A549 (cell line): ENCODE measurements around the gene RRBP1. TPM values are rescaled to one million over a fixed set of nuclear protein-coding genes. Genes with fewer than 3 reads are reported as not detected.

ENCODE experiments used
- ATAC-seq, 2 experiments: fragments of 200-7000 bp in 1 of 2; fragments of >200 bp in 1 of 2; cut with Nextera tagmentation in 1 of 2; cut with Tn5 transposase in 1 of 2; 3 replicates each; pipeline versions ENCODE4 v1.8.0 to v1.9.1; 2018 to 2020; ENCODE audit warnings: mild to moderate bottlenecking in 1 of 2, moderate library complexity in 1 of 2
- CTCF ChIA-PET: fragments of 300-600 bp; sonication (Branson Sonifier 250); formaldehyde crosslinking; extraction: SDS; loops from one replicate; lab custom pipeline; 2021; ENCODE audit warnings: antibody characterized with exemption, inconsistent platforms; lab: Yijun Ruan, JAX
- POLR2A ChIA-PET: fragments of 350-600 bp; formaldehyde crosslinking; extraction: SDS; loops from one replicate; lab custom pipeline; 2021; ENCODE audit warnings: antibody characterized with exemption, inconsistent platforms; lab: Yijun Ruan, JAX
- DNase-seq, 2 experiments: peaks; one replicate each; pipeline versions ENCODE4 v3.0.0 to v3.0.0-alpha.2; 2011 to 2016; ENCODE audit warnings: low read depth in 1 of 2, low spot score in 1 of 2
- FAIRE-seq: peaks from 2 replicates; lab custom pipeline; 2011; peaks lifted over from hg19 to GRCh38; lab: Jason Lieb, UNC
- H3K27ac ChIP-seq, 2 experiments: fragments of >200 bp; sonication (Bioruptor Twin); formaldehyde crosslinking; 3 replicates each; pipeline ENCODE4 v1.5.1; 2016 to 2017
- H3K4me1 ChIP-seq: fragments of >200 bp; sonication (Bioruptor Twin); formaldehyde crosslinking; 3 replicates; pipeline ENCODE4 v1.6.1; 2016
- H3K4me2 ChIP-seq: fragments of >200 bp; sonication (Bioruptor Twin); formaldehyde crosslinking; 3 replicates; pipeline ENCODE4 v1.6.1; 2016
- H3K4me3 ChIP-seq: fragments of >200 bp; sonication (Bioruptor Twin); formaldehyde crosslinking; 3 replicates; pipeline ENCODE4 v1.5.1; 2016
- H3K9me3 ChIP-seq: fragments of >200 bp; sonication (Bioruptor Twin); formaldehyde crosslinking; 3 replicates; pipeline ENCODE4 v1.6.1; 2016
- BHLHE40 ChIP-seq: IDR thresholded peaks from 2 replicates; pipeline ENCODE4 v1.6.1; 2012; ENCODE audit warnings: low read depth, low read length, inconsistent platforms
- ESRRA ChIP-seq: fragments of 150-350 bp; IDR thresholded peaks from 2 replicates; pipeline ENCODE4 v1.6.1; 2014; ENCODE audit warnings: mild to moderate bottlenecking, low read length, borderline replicate concordance
- FOSB ChIP-seq: fragments of 250-450 bp; sonication (Bioruptor Pico); IDR thresholded peaks from 2 replicates; pipeline ENCODE4 v1.5.0; 2020; ENCODE audit warnings: mild to moderate bottlenecking, moderate library complexity
- FOSL2 ChIP-seq, 2 experiments: fragments of 450-650 bp in 1 of 2; fragments of >200 bp in 1 of 2; sonication (Bioruptor Twin) in 1 of 2; formaldehyde crosslinking; IDR thresholded peaks; 2 replicates each; pipeline versions ENCODE4 v1.5.0 to v1.6.1; 2016 to 2020; ENCODE audit warnings: mild to moderate bottlenecking in 1 of 2, moderate library complexity in 1 of 2
- HEYL ChIP-seq: fragments of 250-450 bp; sonication (Bioruptor Pico); IDR thresholded peaks from 2 replicates; pipeline ENCODE4 v1.8.0; 2021; ENCODE audit warnings: mild to moderate bottlenecking, moderate library complexity
- HOXB13 ChIP-seq: fragments of 250-450 bp; sonication (Bioruptor Pico); IDR thresholded peaks from 2 replicates; pipeline ENCODE4 v1.5.0; 2020; ENCODE audit warnings: low read depth, mild to moderate bottlenecking, moderate library complexity
- HOXB5 ChIP-seq: fragments of 250-450 bp; sonication (Bioruptor Pico); IDR thresholded peaks from 2 replicates; pipeline ENCODE4 v1.5.0; 2020; ENCODE audit warnings: mild to moderate bottlenecking, moderate library complexity
- KDM1A ChIP-seq: fragments of 200-600 bp; sonication (generic); IDR thresholded peaks from 2 replicates; pipeline ENCODE4 v1.6.1; 2016; ENCODE audit warnings: low read depth, mild to moderate bottlenecking
- KDM5A ChIP-seq: fragments of 200-600 bp; sonication (generic); IDR thresholded peaks from 2 replicates; pipeline ENCODE4 v1.6.1; 2016; ENCODE audit warnings: antibody characterized with exemption, mild to moderate bottlenecking
- MAFK ChIP-seq: fragments of 450-650 bp; IDR thresholded peaks from 2 replicates; pipeline ENCODE4 v1.6.1; 2014; ENCODE audit not compliant: partially characterized antibody
- NFE2L2 ChIP-seq: fragments of 150-350 bp; conservative IDR thresholded peaks from 2 replicates; pipeline ENCODE4 v1.6.1; 2014; ENCODE audit warnings: low read length
- POLR2A ChIP-seq: IDR thresholded peaks from 2 replicates; pipeline ENCODE4 v1.6.1; 2012; ENCODE audit warnings: mild to moderate bottlenecking, low read length
- RAD21 ChIP-seq, 2 experiments: fragments of >200 bp in 1 of 2; sonication (Bioruptor Twin) in 1 of 2; formaldehyde crosslinking in 1 of 2; IDR thresholded peaks in 1 of 2; conservative IDR thresholded peaks in 1 of 2; 2 replicates in 1 of 2; 3 replicates in 1 of 2; pipeline ENCODE4 v1.6.1; 2012 to 2018; ENCODE audit warnings: inconsistent platforms in 1 of 2
- RARB ChIP-seq: fragments of 250-450 bp; sonication (Bioruptor Pico); IDR thresholded peaks from 2 replicates; pipeline ENCODE4 v1.8.0; 2021; ENCODE audit warnings: mild to moderate bottlenecking, moderate library complexity
- RFX5 ChIP-seq: fragments of 450-650 bp; IDR thresholded peaks from 2 replicates; pipeline ENCODE4 v1.7.1; 2014; ENCODE audit warnings: antibody characterized with exemption, mild to moderate bottlenecking, moderate library complexity
- SREBF2 ChIP-seq: fragments of 450-650 bp; IDR thresholded peaks from 2 replicates; pipeline ENCODE4 v1.6.1; 2014; ENCODE audit warnings: mild to moderate bottlenecking, moderate library complexity
- TFCP2L1 ChIP-seq: fragments of 250-450 bp; sonication (Bioruptor Pico); IDR thresholded peaks from 2 replicates; pipeline ENCODE4 v1.5.0; 2021; ENCODE audit warnings: mild to moderate bottlenecking
- ZC3H11A ChIP-seq: fragments of 450-650 bp; IDR thresholded peaks from 2 replicates; pipeline ENCODE4 v1.6.1; 2014; ENCODE audit warnings: antibody characterized with exemption, mild to moderate bottlenecking
- ZFP36 ChIP-seq: fragments of 450-650 bp; IDR thresholded peaks from 2 replicates; pipeline ENCODE4 v1.6.1; 2014; ENCODE audit warnings: borderline replicate concordance; ENCODE audit not compliant: partially characterized antibody
- ZSCAN20 ChIP-seq: fragments of 250-450 bp; sonication (Bioruptor Pico); IDR thresholded peaks from 2 replicates; pipeline ENCODE4 v1.8.0; 2022; ENCODE audit warnings: mild to moderate bottlenecking, moderate library complexity
- WGBS: methylation state at CpG from one replicate; pipeline ENCODE4 v1.1.6; 2017; ENCODE audit errors: missing lambda C conversion rate; 5-methylcytosine and 5-hydroxymethylcytosine counted together
- polyA plus RNA-seq, 4 experiments: library from polyadenylated mRNA; depleted of rRNA in 3 of 4; stranded (reverse); fragments of >200 nt; fragmentation: RNase III in 1 of 4; extraction: RNeasy Plus Mini Kit Qiagen cat#74134 plus additional on column Dnase treatment in 1 of 4; gene quantifications; 2 replicates in 3 of 4; 3 replicates in 1 of 4; pipeline ENCODE4 v1.2.3, GENCODE V29; 2011 to 2017
- TF ChIP-seq, protein P1 (sequence below): fragments of >200 bp; sonication (Bioruptor Twin); formaldehyde crosslinking; IDR thresholded peaks from 3 replicates; pipeline ENCODE4 v1.5.1; 2016
- TF ChIP-seq, protein P2 (sequence below): fragments of 250-450 bp; sonication (Bioruptor Pico); IDR thresholded peaks from 2 replicates; pipeline ENCODE4 v1.5.0; 2020; ENCODE audit warnings: low read depth, mild to moderate bottlenecking, moderate library complexity
- TF ChIP-seq, protein P3 (sequence below): IDR thresholded peaks from 2 replicates; pipeline ENCODE4 v1.6.1; 2012; ENCODE audit warnings: low read depth, borderline replicate concordance
- TF ChIP-seq, protein P4 (sequence below): fragments of 200-600 bp; sonication (generic); IDR thresholded peaks from 2 replicates; pipeline ENCODE4 v1.6.1; 2016; ENCODE audit warnings: antibody characterized with exemption, mild to moderate bottlenecking, moderate library complexity

The RRBP1 gene
- polyA plus RNA-seq, 2 of the 4 experiments (the other 2 are of a cell fraction) = 51.6 to 79.6 TPM

DNA sequence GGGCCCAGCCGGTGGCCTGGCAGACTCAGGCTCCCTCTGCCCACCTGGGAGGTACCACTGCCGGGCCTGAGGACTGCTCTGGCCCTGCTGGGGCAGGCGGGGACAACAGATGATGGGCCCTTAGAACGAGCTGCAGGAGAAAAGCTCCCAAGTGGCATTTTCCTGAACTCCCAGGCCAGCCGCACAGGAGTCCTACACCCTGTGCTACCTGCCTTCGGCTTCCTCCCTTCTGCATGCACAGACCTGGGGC, 70.8 kb downstream of the RRBP1 start:
- ATAC-seq (peak; percentile 63 to 73), DNase-seq (peak in 1 of 2 experiments; percentile 66), FAIRE-seq (no peak)
- Histone ChIP-seq H3K27ac (peak overlapping the region in 1 of 2 experiments; percentile 66; a peak in 2 of 6 replicates), H3K4me1 (peaks cover 18% of the 10 kb centered on the region; the same call in 2 of the 3 replicates), H3K4me2 (no peak overlapping the region), H3K4me3 (no peak overlapping the region), H3K9me3 (no peaks in the 10 kb centered on the region)
- WGBS = 63% methylated on average over 6 of the region's 6 CpGs
- CTCF ChIA-PET = interaction anchor here (0.8 to 2.4 kb wide), 17 partner anchors 8 to 384 kb away, joined by 3 to 31 read pairs (median 4); partner anchors contain the start of gene BFSP1
- POLR2A ChIA-PET = interaction anchor here (1.2 kb wide), 1 partner anchor 9 kb away, joined by 5 read pairs; no protein-coding TSS in a partner anchor
- TF ChIP-seq RAD21 (conservative IDR thresholded peaks at IDR 0.05 in 1 of 2, IDR thresholded peaks at IDR 0.05 in 1 of 2) (no peak; a peak in 2 of 5 replicates), BHLHE40 (no peak), ZSCAN20 (CRISPR knock-in tag) (no peak), MAFK (no peak), KDM5A (no peak), ESRRA (no peak), KDM1A (no peak), HEYL (no peak), ZC3H11A (no peak), FOSL2 (IDR thresholded peaks at IDR 0.05) (no peak), FOSL2 (CRISPR knock-in tag; IDR thresholded peaks at IDR 0.05) (no peak), ZFP36 (no peak), HOXB5 (CRISPR knock-in tag) (no peak), FOSB (CRISPR knock-in tag) (no peak), RARB (CRISPR knock-in tag) (no peak), POLR2A (no peak), SREBF2 (no peak), NFE2L2 (no peak)
- TF ChIP-seq, protein P1, sequence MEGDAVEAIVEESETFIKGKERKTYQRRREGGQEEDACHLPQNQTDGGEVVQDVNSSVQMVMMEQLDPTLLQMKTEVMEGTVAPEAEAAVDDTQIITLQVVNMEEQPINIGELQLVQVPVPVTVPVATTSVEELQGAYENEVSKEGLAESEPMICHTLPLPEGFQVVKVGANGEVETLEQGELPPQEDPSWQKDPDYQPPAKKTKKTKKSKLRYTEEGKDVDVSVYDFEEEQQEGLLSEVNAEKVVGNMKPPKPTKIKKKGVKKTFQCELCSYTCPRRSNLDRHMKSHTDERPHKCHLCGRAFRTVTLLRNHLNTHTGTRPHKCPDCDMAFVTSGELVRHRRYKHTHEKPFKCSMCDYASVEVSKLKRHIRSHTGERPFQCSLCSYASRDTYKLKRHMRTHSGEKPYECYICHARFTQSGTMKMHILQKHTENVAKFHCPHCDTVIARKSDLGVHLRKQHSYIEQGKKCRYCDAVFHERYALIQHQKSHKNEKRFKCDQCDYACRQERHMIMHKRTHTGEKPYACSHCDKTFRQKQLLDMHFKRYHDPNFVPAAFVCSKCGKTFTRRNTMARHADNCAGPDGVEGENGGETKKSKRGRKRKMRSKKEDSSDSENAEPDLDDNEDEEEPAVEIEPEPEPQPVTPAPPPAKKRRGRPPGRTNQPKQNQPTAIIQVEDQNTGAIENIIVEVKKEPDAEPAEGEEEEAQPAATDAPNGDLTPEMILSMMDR = no peak
- TF ChIP-seq, protein P2, sequence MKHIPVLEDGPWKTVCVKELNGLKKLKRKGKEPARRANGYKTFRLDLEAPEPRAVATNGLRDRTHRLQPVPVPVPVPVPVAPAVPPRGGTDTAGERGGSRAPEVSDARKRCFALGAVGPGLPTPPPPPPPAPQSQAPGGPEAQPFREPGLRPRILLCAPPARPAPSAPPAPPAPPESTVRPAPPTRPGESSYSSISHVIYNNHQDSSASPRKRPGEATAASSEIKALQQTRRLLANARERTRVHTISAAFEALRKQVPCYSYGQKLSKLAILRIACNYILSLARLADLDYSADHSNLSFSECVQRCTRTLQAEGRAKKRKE (CRISPR knock-in tag) = no peak
- TF ChIP-seq, protein P3, sequence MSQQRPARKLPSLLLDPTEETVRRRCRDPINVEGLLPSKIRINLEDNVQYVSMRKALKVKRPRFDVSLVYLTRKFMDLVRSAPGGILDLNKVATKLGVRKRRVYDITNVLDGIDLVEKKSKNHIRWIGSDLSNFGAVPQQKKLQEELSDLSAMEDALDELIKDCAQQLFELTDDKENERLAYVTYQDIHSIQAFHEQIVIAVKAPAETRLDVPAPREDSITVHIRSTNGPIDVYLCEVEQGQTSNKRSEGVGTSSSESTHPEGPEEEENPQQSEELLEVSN = no peak
- TF ChIP-seq, all 56 proteins: peak for 0

DNA sequence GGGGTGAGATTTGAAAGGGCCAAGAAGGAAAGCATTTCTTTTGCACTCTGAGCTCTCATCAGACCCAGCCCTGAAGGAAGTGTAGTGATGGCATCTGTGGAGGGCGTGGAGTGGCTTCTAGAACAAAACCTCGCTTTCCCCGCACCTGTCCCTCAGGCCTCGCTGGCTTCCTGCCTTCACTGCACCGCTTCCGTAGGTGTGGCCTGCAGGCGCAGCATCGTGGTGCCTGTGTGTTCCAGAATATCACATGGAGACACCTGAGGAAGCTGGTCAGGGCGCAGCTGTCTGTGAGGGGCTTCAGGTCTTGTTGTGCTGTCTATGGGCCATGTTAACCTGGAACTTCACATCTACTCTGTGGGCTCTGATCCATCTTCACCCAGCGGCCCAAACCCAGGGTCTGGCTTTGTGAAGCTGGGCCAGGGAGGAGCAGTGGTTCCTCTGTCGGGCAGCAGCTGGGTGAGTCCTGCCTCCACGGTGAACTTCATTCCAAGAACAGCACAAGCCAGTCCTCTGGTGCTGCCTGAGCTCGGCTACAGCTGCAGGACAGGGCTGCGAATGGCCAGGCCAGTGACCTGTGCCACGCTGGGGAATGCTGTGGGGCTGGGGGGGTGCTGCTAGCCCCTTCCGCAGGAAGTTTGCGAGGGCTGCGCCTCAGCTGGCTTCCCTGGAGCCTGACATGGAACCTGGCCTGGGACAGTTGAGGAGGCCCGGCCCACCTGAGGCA, 71.3 kb downstream of the RRBP1 start:
- TF ChIP-seq ESRRA = no peak
- TF ChIP-seq TFCP2L1 (CRISPR knock-in tag) = no peak
- TF ChIP-seq KDM1A = no peak
- no peak for TF ChIP-seq RFX5
- no peak for TF ChIP-seq RARB (CRISPR knock-in tag)
- TF ChIP-seq, protein P4, sequence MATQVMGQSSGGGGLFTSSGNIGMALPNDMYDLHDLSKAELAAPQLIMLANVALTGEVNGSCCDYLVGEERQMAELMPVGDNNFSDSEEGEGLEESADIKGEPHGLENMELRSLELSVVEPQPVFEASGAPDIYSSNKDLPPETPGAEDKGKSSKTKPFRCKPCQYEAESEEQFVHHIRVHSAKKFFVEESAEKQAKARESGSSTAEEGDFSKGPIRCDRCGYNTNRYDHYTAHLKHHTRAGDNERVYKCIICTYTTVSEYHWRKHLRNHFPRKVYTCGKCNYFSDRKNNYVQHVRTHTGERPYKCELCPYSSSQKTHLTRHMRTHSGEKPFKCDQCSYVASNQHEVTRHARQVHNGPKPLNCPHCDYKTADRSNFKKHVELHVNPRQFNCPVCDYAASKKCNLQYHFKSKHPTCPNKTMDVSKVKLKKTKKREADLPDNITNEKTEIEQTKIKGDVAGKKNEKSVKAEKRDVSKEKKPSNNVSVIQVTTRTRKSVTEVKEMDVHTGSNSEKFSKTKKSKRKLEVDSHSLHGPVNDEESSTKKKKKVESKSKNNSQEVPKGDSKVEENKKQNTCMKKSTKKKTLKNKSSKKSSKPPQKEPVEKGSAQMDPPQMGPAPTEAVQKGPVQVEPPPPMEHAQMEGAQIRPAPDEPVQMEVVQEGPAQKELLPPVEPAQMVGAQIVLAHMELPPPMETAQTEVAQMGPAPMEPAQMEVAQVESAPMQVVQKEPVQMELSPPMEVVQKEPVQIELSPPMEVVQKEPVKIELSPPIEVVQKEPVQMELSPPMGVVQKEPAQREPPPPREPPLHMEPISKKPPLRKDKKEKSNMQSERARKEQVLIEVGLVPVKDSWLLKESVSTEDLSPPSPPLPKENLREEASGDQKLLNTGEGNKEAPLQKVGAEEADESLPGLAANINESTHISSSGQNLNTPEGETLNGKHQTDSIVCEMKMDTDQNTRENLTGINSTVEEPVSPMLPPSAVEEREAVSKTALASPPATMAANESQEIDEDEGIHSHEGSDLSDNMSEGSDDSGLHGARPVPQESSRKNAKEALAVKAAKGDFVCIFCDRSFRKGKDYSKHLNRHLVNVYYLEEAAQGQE = no peak
- TF ChIP-seq HOXB13 (CRISPR knock-in tag) = no peak
- no peak for TF ChIP-seq RAD21 (conservative IDR thresholded peaks at IDR 0.05 in 1 of 2, IDR thresholded peaks at IDR 0.05 in 1 of 2)
- TF ChIP-seq, protein P2 (CRISPR knock-in tag) = no peak
- FAIRE-seq = no peak
- H3K27ac ChIP-seq = peak overlapping the region in 1 of 2 experiments; percentile 66; a peak in 2 of 6 replicates
- CTCF ChIA-PET = interaction anchor here (0.8 to 2.4 kb wide), 25 partner anchors 8 to 385 kb away, joined by 3 to 31 read pairs (median 3); partner anchors contain the start of gene BFSP1
- H3K4me2 ChIP-seq = no peak overlapping the region
- no peak overlapping the region for H3K4me3 ChIP-seq
- WGBS = 82% methylated on average over 17 of the region's 19 CpGs
- peak; percentile 4 to 10 for ATAC-seq
- H3K4me1 ChIP-seq = peaks cover 22% of the 10 kb centered on the region
- no peaks in the 10 kb centered on the region for H3K9me3 ChIP-seq
- DNase-seq = no peak
- POLR2A ChIA-PET = interaction anchor here (1.2 to 1.5 kb wide), 2 partner anchors 9 to 40 kb away, joined by 5 to 6 read pairs; partner anchors contain the start of gene DSTN
